Thyroid gland (tissue), 4 donors: ENCODE results near the gene ZNF200.

ENCODE experiments used
- CTCF ChIP-seq, 6 experiments: fragments of 200-600 bp in 3 of 6; fragments of 450-650 bp in 3 of 6; sonication (generic) in 3 of 6; IDR thresholded peaks; one replicate each; pipeline ENCODE4 v1.5.1; 2016 to 2019; ENCODE audit warnings: antibody characterized with exemption in 6 of 6, mild to moderate bottlenecking in 2 of 6, inconsistent platforms in 1 of 6, moderate library complexity in 1 of 6
- POLR2A ChIP-seq, 2 donors: fragments of 450-650 bp; IDR thresholded peaks; one replicate each; pipeline ENCODE4 v1.6.1; 2017; ENCODE audit warnings: antibody characterized with exemption in 2 of 2, mild to moderate bottlenecking in 2 of 2, moderate library complexity in 1 of 2

GRCh38 chr16:3256146-3256865 lies 21.3 kb upstream of the ZNF200 start, which contains the start of gene MEFV:
- TF ChIP-seq POLR2A (IDR thresholded peaks at IDR 0.05) (no peak), CTCF (IDR thresholded peaks at IDR 0.05) (no peak)
